Epidermal melanocyte (primary cell): ENCODE results near the gene TTC17.

Source experiments
- DNase-seq: peaks from one replicate; pipeline ENCODE4 v3.0.0; 2011; ENCODE audit warnings: low spot score; ENCODE audit not compliant: insufficient read length

TTC17 gene

GRCh38 chr11:43523632-43524031 lies 164.9 kb downstream of the TTC17 start:
- DNase-seq, result no peak

GRCh38 chr11:43532041-43532440 lies 173.3 kb downstream of the TTC17 start:
- no peak for DNase-seq

- no peak for DNase-seq
Measured at GRCh38 chr11:43537833-43538615, 179.3 kb downstream of the TTC17 start.

GRCh38 chr11:43541993-43542392 lies 183.3 kb downstream of the TTC17 start:
- DNase-seq, result no peak

- DNase-seq, result no peak
Measured at GRCh38 chr11:43542750-43543712, 184.3 kb downstream of the TTC17 start.
